ENCODE measurements around the gene SNRPD2. TPM values are rescaled to one million over a fixed set of nuclear protein-coding genes. Genes with fewer than 3 reads are reported as not detected.
"Not testable (repeated sequence)": the region's sequence is repeated elsewhere in the genome, so short reads cannot be mapped to it uniquely, and the experiment has no call there.

The SNRPD2 gene
- 810 and 849 TPM in 2 replicates for total RNA-seq

DNA sequence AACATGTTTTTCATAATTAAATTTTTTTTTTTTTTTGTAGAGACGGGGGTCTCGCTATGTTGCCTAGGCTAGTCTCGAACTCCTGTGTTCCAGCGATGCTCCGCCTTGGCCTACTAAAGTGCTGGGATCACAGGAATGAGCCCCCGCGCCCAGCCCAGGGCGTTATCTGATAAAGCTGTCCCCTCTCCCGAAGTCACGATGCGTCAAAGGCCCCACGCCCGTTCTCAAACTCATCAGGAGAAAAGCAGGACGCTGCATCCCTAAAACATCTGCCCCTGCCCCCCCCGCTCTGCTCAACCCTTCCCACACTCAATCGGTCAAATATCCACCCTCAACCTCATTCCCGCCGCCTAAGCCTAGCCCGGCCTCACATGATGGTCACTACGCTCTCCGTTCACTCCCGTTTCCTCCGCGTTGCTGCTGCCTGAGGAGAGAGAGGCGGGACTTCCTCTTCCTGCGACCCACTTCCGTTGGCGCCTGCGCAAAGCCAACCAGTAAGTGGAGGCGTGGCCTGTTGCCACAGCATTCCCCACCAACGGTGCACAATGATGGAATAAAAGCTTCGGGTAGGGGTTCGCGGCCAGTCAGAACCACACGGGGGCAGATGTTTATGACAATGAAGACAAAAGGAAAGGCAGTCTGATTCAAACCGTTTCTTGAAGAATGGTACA lies at the start of gene SNRPD2:
Gene SNRPD2, minus strand, starts transcription at position 438 of the 671 bp plus-strand sequence. Its CDS starts 65 bp downstream, at position 373.
- peak; percentile 99 for DNase-seq
- intact Hi-C loops (cut with micrococcal nuclease): loop anchor here (1.0 to 2.0 kb wide), 10 partner anchors 10 to 195 kb away; partner anchors contain the start of genes FBXO46, GIPR, IRF2BP1 and OPA3
- Mint-ChIP-seq H3K4me1 (peaks cover 18% of the 10 kb centered on the region), H3K27me3 (no peaks in the 10 kb centered on the region), H3K36me3 (ENCODE audit: low read depth) (peaks cover 54% of the 10 kb centered on the region), H3K4me3 (peak within 1 kb of the TSS; percentile 94), H3K9me3 (no peaks in the 10 kb centered on the region), H3K27ac (peak within 1 kb of the TSS; percentile 97)

- DNase-seq: no peak
- intact Hi-C loops (cut with micrococcal nuclease): no loop called here
- H3K27me3 Mint-ChIP-seq: peaks cover 10% of the 10 kb centered on the region
These were observed 48.0 kb upstream of the SNRPD2 start for GRCh38 chr19:45739498-45740439.

DNA sequence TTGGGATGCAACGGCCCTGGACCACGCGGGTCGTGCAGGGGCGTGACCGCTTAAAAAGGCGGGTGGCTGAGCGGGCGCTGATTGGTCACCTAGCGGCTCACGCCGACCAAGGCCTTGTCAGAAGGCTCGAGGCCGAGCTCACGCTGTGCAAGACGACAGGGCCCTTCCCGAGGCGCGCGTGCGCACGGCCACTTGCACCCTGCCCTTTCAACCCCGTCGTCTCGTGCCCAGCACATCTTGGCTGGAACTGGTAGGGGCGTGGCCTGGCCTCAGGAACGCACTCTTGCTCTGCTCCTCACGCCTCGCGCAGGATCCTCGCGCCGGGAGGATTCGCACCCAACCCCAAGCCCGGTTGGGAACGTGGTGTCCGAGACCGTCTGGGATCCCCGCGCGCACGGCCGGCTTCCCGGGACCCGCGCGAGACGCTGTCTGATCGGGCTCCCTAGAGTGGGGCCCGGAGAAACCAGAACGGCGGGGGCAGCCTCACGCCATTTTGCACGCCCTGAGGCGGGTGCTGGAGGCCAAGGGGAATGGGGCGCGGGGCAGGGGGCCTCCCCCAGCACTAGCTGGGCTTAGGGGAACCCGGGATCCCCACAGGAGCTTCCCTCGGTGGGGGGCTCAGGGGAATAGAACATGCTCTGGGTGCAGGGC lies 41.5 kb upstream of the SNRPD2 start, which contains the start of gene MEIOSIN:
Gene MEIOSIN, plus strand, starts transcription at position 280 of the 651 bp plus-strand sequence. CDS start 1,938 bp downstream, outside the sequence.
- intact Hi-C loops (cut with micrococcal nuclease): no loop called here
- H3K27me3 Mint-ChIP-seq: no peaks in the 10 kb centered on the region
- DNase-seq: no peak
- no peaks in the 10 kb centered on the region for H3K9me3 Mint-ChIP-seq
- no peak within 1 kb of the TSS for H3K27ac Mint-ChIP-seq
- peaks cover 5% of the 10 kb centered on the region for H3K36me3 Mint-ChIP-seq (ENCODE audit: low read depth)
- H3K4me1 Mint-ChIP-seq: peaks cover 12% of the 10 kb centered on the region
- no peak within 1 kb of the TSS for H3K4me3 Mint-ChIP-seq

More at GRCh38 chr19:45739498-45740439, 48.0 kb upstream of the SNRPD2 start:
- Mint-ChIP-seq H3K36me3 (ENCODE audit: low read depth) (no peaks in the 10 kb centered on the region), H3K27ac (no peak overlapping the region), H3K9me3 (no peaks in the 10 kb centered on the region), H3K4me1 (no peaks in the 10 kb centered on the region), H3K4me3 (no peak overlapping the region)

GRCh38 chr19:45730368-45731288 lies 38.9 kb upstream of the SNRPD2 start, which contains the start of gene FBXO46:
FBXO46 (minus strand) TSS chr19:45730896; CDS start chr19:45713495, 17,401 bp downstream.
- H3K27me3 Mint-ChIP-seq: no peaks in the 10 kb centered on the region
- peak; percentile 99 for DNase-seq
- H3K27ac Mint-ChIP-seq: peak within 1 kb of the TSS; percentile 88
- intact Hi-C loops (cut with micrococcal nuclease): loop anchor here (1.0 to 2.0 kb wide), 5 partner anchors 13 to 146 kb away; partner anchors contain the start of genes OPA3, QPCTL, SIX5 and SYMPK
- peak within 1 kb of the TSS; percentile 95 for H3K4me3 Mint-ChIP-seq
- H3K4me1 Mint-ChIP-seq: peaks cover 25% of the 10 kb centered on the region
- H3K36me3 Mint-ChIP-seq (ENCODE audit: low read depth): peaks cover 12% of the 10 kb centered on the region
- no peaks in the 10 kb centered on the region for H3K9me3 Mint-ChIP-seq

DNA sequence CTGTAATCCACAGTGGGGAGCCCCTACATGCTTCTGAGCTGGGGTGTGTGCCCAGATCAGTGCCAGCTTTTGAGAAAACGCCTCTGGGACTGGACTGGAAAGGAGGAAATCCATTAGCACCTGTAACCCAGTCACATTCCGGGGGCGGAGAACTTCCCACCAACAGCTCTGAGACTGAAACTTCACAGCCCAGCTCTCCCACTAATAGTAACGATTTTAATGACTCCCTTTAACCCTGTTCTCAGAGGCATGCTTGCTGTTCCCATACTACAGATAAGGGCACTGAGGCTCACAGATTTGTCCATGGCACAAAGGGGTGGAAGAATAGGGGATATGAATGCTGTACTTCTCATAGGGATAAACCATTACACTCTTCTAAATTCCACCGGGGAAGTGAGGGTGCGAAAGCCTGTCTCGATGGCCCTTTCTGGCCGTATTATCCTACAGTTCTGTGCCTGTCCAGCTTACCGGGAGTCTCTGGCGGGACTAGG lies 38.1 kb upstream of the SNRPD2 start:
- peak overlapping the region; percentile 95 for H3K4me3 Mint-ChIP-seq
- intact Hi-C loops (cut with micrococcal nuclease): loop anchor here (1.0 to 2.0 kb wide), 4 partner anchors 13 to 133 kb away; partner anchors contain the start of genes QPCTL, SIX5 and SYMPK
- peaks cover 25% of the 10 kb centered on the region for H3K4me1 Mint-ChIP-seq
- H3K36me3 Mint-ChIP-seq (ENCODE audit: low read depth): peaks cover 12% of the 10 kb centered on the region
- no peak for DNase-seq
- H3K27ac Mint-ChIP-seq: peak overlapping the region; percentile 88
- H3K27me3 Mint-ChIP-seq: no peaks in the 10 kb centered on the region
- H3K9me3 Mint-ChIP-seq: no peaks in the 10 kb centered on the region

DNA sequence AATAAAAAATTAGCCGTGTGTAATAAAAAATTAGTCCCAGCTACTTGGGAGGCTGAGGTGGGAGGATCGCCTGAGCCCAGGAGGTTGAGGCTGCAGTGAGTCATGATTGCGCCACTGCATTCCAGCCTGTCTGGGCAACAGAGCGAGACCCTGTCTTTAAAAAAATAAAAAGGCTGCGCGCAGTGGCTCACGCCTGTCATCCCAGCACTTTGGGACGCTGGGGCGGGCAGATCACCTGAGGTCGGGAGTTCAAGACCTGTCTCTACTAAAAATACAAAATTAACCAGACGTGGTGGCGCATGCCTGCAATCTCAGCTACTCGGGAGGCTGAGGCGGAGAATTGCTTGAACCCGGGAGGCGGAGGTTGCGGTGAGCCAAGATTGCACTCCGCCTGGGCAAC lies 36.9 kb upstream of the SNRPD2 start:
- H3K36me3 Mint-ChIP-seq (ENCODE audit: low read depth): peaks cover 12% of the 10 kb centered on the region
- DNase-seq; H3K27ac Mint-ChIP-seq; H3K9me3 Mint-ChIP-seq; intact Hi-C loops (cut with micrococcal nuclease); H3K4me3 Mint-ChIP-seq; H3K27me3 Mint-ChIP-seq: not testable (repeated sequence)
- H3K4me1 Mint-ChIP-seq: peaks cover 25% of the 10 kb centered on the region

DNA sequence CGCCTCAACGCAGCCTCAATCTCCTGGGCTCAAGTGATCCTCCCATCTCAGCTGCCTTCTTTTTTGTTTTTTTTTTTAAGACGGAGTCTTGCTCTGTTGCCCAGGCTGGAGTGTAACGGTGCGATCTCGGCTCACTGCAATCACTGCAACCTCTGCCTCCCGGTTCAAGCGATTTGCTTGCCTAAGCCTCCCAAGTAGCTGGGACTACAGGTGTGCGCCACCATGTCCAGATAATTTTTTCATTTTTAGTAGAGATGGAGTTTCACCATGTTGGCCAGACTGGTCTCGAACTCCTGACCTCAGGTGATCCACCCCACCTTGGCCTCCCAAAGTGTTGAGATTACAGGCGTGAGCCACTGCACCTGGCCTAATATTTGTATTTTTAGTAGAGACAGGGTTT lies 28.3 kb upstream of the SNRPD2 start:
- H3K27me3 Mint-ChIP-seq; H3K27ac Mint-ChIP-seq; intact Hi-C loops (cut with micrococcal nuclease); DNase-seq; H3K9me3 Mint-ChIP-seq; H3K4me3 Mint-ChIP-seq: not testable (repeated sequence)
- Mint-ChIP-seq H3K36me3 (ENCODE audit: low read depth) (peaks cover 40% of the 10 kb centered on the region), H3K4me1 (peaks cover 30% of the 10 kb centered on the region)

DNA sequence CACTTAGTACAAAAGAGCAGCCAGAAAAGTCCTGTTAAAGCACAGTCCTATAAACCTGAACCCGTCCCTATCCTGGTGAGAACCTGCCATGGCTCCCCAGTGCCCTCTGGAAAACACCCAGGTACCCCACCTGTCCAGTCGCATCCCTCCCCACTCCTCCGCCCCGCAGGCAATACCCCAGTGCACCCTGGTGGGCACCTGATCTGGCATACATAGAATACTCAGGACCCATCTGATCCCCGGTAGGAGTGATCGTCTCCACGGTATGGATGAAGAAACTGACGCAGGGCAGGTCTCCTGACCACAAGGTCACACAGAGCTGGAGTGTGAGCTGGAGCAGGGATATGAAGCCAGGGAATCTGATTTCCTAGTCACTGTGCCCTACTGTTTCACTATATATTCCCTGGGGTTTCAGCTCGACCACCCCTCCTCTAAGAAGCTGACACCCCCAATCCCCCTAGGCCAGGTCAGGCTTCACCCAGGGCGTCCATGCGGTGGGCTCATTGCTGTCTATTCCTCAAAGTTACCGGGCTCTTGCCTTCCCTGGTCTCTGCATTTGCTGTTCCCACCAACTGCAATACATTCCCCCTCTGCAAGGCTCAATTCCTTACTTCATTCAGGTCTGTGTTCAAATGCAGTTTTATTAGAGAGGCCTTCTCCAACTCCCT lies 26.4 kb upstream of the SNRPD2 start:
- peak overlapping the region; percentile 97 for H3K27ac Mint-ChIP-seq
- peak overlapping the region; percentile 88 for H3K4me3 Mint-ChIP-seq
- DNase-seq: no peak
- H3K36me3 Mint-ChIP-seq (ENCODE audit: low read depth): peaks cover 41% of the 10 kb centered on the region
- H3K27me3 Mint-ChIP-seq: peaks cover 2% of the 10 kb centered on the region
- intact Hi-C loops (cut with micrococcal nuclease): loop anchor here (1.0 kb wide), 5 partner anchors 12 to 168 kb away; partner anchors contain the start of genes FBXO46, IRF2BP1, OPA3 and QPCTL
- H3K9me3 Mint-ChIP-seq: no peaks in the 10 kb centered on the region
- peaks cover 33% of the 10 kb centered on the region for H3K4me1 Mint-ChIP-seq

DNA sequence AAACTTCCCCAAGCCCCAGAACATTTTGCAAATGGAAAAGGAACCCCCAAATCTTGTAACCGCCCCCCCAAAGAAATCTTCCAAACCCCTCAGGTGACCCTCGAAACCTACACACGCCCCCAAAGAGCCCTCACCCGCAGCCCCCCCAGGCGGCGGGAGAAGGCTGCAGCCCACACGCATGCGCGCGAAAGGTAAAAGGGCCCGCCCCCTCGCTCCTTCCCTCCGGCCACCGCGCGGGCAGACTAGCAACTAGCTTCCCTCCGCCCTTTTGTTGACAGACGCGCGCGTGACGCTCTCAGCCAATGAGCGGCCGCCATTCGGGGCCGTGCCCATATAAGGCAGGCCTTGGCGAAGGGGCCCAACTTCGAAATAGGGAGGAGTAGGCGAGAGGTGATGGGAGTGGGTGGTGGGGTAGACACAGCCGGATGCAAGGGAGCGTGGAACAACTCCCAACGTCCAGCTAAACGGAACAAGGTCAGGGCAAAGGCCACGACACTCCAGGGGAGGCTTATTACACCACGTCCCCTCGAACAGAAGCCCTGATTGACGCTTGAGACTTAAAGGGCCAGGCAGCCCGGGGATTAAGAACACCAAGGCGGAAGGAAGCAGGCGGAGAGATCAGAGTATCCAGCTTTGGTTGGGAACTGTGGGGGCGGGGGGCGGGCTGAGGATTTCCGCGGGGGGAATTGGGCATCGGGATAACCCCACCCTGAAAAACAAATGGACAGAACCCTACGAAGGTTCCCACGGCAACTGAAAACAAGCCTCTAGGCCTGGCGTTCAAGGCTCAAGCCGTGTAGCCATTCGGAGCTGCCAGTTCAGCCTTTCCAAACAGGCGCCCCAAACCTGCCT lies 25.6 kb upstream of the SNRPD2 start:
- peak overlapping the region; percentile 97 for H3K27ac Mint-ChIP-seq
- H3K36me3 Mint-ChIP-seq (ENCODE audit: low read depth): peaks cover 41% of the 10 kb centered on the region
- intact Hi-C loops (cut with micrococcal nuclease): loop anchor here (1.0 kb wide), 5 partner anchors 13 to 169 kb away; partner anchors contain the start of genes FBXO46, IRF2BP1, OPA3 and QPCTL
- peak overlapping the region; percentile 88 for H3K4me3 Mint-ChIP-seq
- DNase-seq: peak; percentile 99
- H3K9me3 Mint-ChIP-seq: no peaks in the 10 kb centered on the region
- peaks cover 33% of the 10 kb centered on the region for H3K4me1 Mint-ChIP-seq
- peaks cover 2% of the 10 kb centered on the region for H3K27me3 Mint-ChIP-seq

GRCh38 chr19:45716359-45717130 lies 24.8 kb upstream of the SNRPD2 start:
- Mint-ChIP-seq H3K36me3 (ENCODE audit: low read depth) (peaks cover 38% of the 10 kb centered on the region), H3K27ac (peak overlapping the region; percentile 97), H3K4me1 (peaks cover 33% of the 10 kb centered on the region), H3K27me3 (peaks cover 2% of the 10 kb centered on the region), H3K4me3 (peak overlapping the region; percentile 88), H3K9me3 (no peaks in the 10 kb centered on the region)
- peak; percentile 79 for DNase-seq
- intact Hi-C loops (cut with micrococcal nuclease): loop anchor here (1.0 kb wide), 5 partner anchors 14 to 170 kb away; partner anchors contain the start of genes FBXO46, IRF2BP1, OPA3 and QPCTL

All from activated CD4-positive, alpha-beta T cell treated with anti-CD3 and anti-CD28 coated beads, Interleukin-2, amount 10 ng/mL, durations not matched to agents 24 days and 14 days (primary cell).